Glomerular visceral epithelial cell (primary cell): Measurements from ENCODE around the gene CIRBP.
"Not testable (repeated sequence)": the region's sequence is repeated elsewhere in the genome, so short reads cannot be mapped to it uniquely, and the experiment has no call there.

ENCODE experiments used
- DNase-seq: peaks from one replicate; pipeline ENCODE4 v3.0.0-alpha.2; 2016; ENCODE audit errors: extremely low spot score

The CIRBP gene

DNA sequence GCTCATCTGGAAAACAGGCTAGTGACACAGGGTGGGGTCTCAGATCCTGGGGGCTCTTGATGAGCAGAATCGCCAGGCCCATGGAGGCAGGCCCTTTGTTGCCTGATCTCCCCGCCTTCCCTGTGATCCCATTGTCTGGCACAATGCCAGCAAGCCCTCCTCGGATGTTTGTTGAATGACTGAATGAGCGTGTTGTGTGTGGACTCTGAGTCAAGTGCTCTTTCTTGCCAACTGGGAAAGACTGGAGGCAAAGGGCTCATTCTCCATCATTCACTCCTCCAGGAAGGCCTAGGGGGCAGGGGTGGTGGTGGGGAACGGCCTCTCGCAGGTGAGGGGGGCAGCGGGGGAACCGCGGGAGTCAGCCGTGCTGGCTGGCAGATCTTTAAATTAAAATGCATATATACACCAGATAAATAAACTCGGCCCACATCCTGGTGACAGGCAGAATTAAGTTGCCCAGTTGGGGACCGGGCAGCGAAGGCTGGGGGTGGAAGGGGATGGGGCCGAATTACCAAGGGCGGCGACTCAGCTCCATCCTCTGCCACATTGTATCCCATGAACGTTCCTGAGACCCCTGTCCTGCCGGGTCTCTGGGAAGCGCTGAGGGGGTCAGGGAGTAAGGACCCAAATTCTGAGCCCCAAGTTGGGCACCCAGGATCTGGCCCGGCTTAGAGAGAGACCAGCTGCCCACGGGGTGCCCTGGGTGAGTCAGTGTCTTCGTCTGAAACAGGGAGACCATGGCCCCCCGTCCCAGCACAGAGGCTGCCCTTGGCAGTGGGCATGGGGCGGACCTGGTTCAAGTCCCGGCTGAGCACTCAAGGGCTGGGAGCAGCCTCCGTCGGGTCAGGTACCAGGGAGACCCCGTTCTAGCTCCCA, 41.1 kb downstream of the CIRBP start:
- DNase-seq, result no peak

DNA sequence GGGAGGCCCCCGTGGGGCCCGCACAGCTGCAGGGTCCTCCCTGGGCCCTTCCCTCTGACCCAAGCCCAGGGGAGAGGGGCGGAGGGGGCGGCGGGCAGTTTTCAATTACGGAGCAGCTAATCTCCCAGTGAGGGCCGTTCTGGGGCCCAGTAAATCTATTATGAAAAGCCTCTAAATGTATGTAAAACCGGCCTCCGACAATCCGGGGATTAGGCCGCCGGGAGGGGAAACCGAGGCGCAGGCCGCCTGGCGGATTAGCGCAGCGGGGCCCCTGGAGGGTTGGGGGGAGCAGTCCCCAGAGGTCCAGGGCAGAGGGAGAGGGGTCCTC, 41.7 kb downstream of the CIRBP start:
- no peak for DNase-seq

DNA sequence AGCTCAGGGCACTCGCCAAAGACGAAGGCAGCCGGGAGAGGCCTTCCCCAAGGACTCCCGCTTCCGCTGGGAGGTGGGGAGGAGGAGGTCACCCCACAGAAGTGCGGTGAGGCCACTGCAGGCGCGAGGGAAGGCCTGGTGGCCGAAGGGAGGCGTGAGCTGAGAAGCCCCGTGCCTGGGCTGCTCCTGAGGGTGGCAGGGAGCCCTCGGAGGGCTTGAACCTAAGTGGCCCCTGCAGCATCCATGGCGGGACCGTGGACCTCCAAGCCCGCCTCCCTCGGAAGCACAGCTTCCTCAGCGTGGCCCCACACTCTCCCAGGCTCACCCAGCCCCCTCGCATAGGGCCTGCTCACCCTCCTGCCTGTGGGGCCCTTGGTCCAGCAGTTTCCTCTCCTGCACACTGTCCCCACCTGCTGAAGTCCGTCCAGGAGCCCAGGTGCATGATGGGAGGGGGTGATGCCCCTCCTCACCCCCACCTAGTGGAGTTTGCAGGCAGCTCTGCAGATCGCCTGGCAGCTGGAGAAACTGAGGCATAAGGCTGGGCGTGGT, 42.5 kb downstream of the CIRBP start:
- DNase-seq, result no peak

DNA sequence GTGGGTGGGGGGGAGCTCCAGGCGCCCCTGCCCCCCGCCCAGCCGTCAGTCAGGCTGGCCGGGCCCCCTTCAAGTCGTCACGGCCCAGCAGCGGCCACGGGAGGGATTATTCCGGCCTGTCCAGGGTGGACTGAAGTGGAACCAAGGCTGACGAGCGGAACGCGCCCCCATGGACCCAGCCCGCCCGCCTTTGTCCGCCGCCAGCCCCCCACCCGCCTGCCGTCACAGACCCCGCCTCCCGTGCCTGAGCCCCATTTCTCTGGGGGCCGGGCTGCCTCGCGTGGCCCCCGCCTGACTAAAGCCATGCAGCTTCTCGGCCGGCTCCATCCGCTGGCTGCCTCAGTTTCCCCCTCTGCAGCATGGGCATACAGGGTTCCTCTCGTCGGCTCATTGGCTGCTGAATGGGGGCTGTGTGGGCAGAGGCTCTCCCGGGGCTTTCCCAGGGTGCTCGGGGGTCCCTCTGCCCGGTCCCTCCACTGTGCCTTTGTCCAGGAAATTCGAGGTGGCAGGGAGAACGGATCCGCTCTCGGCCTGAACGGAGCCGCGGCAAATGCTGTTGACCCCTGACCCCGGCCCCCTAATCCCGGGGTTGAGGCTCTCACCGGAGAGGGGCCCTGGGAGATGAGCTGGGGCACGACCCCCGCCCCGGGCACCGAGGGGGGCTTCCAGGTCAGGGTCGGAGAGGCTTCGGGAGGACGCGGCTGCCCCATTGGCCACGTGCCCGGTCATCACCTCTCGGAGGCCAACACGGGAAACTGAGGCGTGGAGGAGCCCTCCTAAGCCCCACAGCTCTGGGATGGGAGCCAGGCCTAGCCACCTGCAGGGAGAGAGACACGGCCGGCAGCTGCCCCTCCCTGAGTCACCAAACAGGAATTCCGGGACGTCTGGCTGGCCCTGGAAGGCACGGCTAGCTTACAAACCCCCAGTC, 43.9 kb downstream of the CIRBP start:
- DNase-seq, result peak; percentile 89

DNA sequence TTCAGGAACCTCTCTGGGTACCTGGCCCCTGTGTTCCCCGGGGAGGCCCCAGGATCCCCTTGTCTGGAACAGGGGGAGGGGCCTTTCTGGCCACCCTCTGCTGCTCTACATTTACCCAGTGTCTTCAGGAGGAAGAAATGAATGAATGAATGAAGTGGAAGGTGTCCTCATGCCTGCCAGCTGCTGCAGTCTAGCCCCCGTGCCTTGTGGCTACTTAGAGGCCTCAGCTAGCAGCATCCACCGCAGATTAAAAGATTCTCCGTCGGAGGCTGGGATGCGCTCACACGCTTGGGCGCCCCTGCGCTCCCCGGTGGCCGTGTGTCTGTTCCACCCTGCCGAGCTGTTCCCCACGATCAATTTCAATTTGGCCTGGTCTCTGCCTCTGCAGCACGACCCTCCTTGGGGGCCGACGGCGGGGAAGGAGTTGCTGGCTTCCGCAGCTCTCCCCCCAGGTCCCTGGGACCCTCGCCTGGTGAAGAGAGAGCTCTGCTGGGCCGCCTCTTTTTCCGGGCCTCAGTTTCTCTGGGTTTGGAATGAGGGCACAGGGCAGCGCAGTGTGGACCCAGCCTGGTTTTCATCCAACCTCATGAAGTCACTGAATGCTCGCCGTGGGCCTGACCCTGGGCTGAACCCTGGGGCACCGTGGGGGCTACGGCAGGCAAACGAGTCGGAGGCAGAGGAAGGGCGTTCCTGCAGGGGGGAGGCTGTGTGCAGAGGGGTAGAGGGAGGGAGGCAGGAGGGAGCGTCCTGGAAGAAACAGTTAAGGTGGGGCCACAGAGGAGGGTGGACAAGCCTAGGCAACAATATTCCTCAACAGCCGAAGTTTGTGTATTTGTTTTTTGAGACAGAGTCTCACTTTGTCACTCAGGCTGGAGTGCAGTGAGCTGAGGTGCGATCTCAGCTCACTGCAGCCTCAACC, 44.8 kb downstream of the CIRBP start:
- peak; percentile 77 for DNase-seq

- peak; percentile 46 for DNase-seq
Measured at GRCh38 chr19:1315470-1316166, 46.5 kb downstream of the CIRBP start.

- no peak for DNase-seq
Measured at GRCh38 chr19:1316466-1316865, 47.3 kb downstream of the CIRBP start.

DNA sequence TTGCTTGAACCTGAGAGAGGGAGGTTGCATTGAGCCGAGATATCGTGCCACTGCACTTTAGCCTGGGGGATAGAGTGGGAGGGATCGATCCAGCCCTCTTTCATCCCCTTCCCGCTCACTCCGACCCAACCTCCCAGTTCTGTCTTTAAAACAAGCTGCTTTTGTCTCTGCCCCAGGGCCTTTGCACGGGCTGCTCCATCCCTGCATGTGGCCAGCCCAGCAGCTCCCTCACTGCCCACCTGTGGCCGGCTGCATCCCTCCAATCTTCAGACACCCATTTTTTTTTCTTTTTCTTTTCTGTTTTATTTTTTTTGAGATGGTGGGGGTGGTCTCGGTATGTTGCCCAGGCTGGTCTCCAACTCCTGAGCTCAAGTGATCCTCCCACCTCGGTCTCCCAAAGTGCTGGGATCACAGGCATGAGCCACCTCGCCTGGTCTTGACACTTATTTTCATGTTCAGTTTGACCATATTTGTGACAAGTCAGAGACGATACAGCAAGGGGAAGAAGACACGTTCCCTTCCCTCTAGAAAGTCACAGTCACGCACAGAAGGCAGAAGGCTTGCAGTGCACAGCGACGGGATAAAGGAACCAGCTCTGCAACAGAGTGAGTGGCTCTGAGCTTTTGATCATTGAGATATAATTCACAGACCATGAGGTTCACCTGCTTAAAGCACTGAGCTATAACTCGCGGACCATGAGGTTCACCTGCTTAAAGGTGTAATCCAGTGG, 48.3 kb downstream of the CIRBP start:
- DNase-seq, result no peak

DNA sequence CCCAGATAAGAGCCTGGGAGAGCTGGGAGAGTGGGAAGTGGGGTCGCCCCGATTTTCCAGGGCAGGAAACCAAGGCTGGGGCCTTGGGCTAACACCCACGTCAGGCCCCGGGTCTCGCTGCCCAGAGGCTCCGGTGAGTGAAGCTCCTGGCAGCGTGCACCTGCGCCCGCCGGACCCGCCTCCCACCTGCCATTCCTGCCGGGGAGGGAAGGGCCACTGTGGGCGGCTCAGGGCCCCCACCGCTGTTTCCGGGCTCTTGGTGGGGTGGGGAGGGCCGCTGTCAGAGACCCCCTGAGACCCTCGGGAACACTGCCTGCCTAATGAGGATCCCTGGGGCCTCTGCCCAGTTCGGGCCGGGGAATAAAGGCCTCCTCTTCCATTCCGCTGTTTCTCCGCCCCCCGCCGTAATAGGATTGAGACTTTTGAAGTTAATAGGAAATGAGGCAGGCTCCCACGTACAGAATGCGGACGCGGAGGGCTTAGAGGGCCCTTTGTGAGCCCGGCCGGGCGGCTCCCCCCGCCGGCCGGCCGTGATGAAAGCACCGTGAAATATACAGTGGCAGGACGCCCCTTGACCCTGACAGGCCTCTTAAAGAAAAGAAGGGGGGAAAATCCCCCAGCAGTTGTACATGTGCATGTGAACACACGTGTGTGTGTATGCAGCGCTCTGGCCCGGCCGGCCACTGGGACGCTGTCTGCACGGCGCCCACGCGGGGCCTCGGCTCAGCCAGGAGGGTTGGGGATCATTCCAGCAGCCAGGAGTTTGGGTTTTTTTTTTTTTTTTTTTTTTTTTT, 49.7 kb downstream of the CIRBP start:
- DNase-seq, result no peak

DNA sequence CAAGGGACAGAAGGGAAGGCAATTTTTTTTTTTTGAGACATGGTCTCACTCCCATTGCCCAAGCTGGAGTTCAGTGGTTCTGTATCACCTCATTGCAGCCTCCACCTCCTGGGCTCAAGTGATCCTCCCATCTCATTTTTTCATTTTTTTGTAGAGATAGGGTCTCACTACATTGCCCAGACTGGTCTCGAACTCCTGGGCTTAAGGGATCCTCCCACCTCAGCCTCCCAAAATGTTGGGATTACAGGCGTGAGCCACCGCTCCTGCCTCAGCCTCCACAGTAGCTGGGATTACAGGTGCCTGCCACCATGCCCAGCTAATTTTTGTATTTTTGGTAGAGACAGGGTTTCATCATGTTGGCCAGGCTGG, 51.1 kb downstream of the CIRBP start:
- DNase-seq, result not testable (repeated sequence)

DNA sequence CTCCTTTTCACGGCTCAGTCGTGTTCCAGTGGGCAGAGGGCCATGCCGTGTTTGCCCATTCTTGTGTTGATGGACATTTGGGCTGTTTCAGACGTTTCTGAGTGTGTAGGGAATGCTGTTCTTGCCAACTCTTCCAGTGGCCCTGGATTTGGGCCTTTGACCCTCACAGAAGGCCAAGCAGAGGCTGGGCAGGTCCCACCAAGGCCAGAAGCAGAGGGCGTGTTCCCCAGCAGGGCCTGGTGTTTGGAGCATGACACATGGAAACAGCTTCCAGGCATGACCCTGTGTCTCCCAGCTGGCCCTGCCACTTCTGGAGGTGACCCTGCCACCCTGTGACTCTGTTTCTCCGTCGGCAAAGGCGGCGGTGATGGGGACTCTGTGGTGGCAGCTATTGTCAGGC, 52.4 kb downstream of the CIRBP start:
- no peak for DNase-seq

GRCh38 chr19:1322198-1322981, 53.3 kb downstream of the CIRBP start:
- no peak for DNase-seq

GRCh38 chr19:1324249-1324805, 55.2 kb downstream of the CIRBP start:
- DNase-seq, result no peak
